GM18505 (cell line): ENCODE measurements around the gene PXDN.
"Not testable (repeated sequence)": the region's sequence is repeated elsewhere in the genome, so short reads cannot be mapped to it uniquely, and the experiment has no call there.

ENCODE experiments used
- ATAC-seq: cut with Tn5 transposase; IDR thresholded peaks from one replicate; pipeline ENCODE4 v1.9.1; 2021; ENCODE audit not compliant: unreplicated experiment
- POLR2A ChIP-seq: IDR thresholded peaks from 4 replicates; pipeline ENCODE4 v1.6.1; 2011; ENCODE audit warnings: borderline replicate concordance; ENCODE audit not compliant: insufficient read depth, insufficient read length; ENCODE audit errors: extremely low read depth

The PXDN gene

GRCh38 chr2:1708476-1709334, 35.6 kb downstream of the PXDN start:
- no peak for ATAC-seq
- no peak for TF ChIP-seq POLR2A

- TF ChIP-seq POLR2A: no peak
- no peak for ATAC-seq
Observed at GRCh38 chr2:1707771-1708418, 36.4 kb downstream of the PXDN start.

- not testable (repeated sequence) for ATAC-seq
Observed at GRCh38 chr2:1706089-1706841, 38.0 kb downstream of the PXDN start.

GRCh38 chr2:1705557-1706076, 38.7 kb downstream of the PXDN start:
- no peak for ATAC-seq
- TF ChIP-seq POLR2A: no peak

- ATAC-seq: no peak
Observed at GRCh38 chr2:1704631-1705556, 39.4 kb downstream of the PXDN start.

GRCh38 chr2:1702186-1702565, 42.1 kb downstream of the PXDN start:
- no peak for ATAC-seq
- no peak for TF ChIP-seq POLR2A

More at GRCh38 chr2:1704631-1705556, 39.4 kb downstream of the PXDN start:
- no peak for TF ChIP-seq POLR2A

- no peak for TF ChIP-seq POLR2A
- no peak for ATAC-seq
Observed at GRCh38 chr2:1701556-1702185, 42.6 kb downstream of the PXDN start.

GRCh38 chr2:1701020-1701419, 43.3 kb downstream of the PXDN start:
- ATAC-seq: no peak
- no peak for TF ChIP-seq POLR2A

GRCh38 chr2:1700427-1700826, 43.9 kb downstream of the PXDN start:
- ATAC-seq: not testable (repeated sequence)

- no peak for TF ChIP-seq POLR2A
- ATAC-seq: no peak
Observed at GRCh38 chr2:1698188-1698945, 45.9 kb downstream of the PXDN start.

- ATAC-seq: no peak
- TF ChIP-seq POLR2A: no peak
Observed at GRCh38 chr2:1697601-1698000, 46.7 kb downstream of the PXDN start.

- TF ChIP-seq POLR2A: no peak
- no peak for ATAC-seq
Observed at GRCh38 chr2:1696472-1696871, 47.8 kb downstream of the PXDN start.
